ENCODE data around the gene ITGAD.

The ITGAD gene

GRCh38 chr16:31393056-31393455, at the start of gene ITGAD:
Gene ITGAD (plus strand): TSS chr16:31393335. CDS start chr16:31393361, 26 bp downstream.
- no peak for DNase-seq

DNA sequence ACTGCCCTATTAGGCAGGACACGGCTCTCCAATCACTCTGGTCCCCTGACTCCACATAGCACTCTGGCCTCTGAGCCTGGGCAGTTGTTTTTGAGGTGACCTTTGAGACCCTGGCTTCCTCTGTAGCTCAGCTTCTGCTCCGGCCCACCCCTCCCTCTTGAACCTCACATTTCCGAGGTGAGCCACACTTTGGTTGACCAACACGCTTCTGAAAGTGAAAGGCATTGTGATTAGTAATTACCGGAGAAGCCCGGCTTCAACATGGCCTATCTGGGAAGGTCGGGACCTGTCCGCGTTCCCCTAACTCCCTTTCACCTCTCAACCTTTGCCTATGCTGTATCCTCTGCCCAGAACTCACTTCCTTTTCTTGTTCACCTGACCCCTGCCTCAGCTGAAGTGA, 48.4 kb upstream of the ITGAD start:
- no peak for DNase-seq

- DNase-seq: no peak
Observed at GRCh38 chr16:31347445-31347844, 45.7 kb upstream of the ITGAD start.

DNA sequence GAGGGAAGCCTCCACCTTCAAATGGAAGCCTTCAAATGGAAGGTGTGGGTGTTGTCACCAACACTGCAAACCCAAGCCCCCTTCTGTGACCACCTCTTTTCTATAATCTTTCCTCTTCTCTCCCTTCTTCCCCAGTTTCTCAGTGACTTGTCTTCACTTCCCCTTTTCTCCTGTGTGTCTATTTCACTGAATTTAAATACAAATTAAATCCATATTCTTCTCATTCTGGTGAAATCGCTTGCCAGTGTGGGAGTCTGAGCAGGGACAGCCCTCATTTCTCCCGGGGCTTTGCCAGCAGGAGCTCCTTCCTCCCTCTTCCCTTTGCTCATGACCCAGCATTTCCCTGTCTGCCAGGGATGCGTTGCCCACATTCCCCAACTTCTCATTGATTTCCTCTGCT, 44.6 kb upstream of the ITGAD start:
- DNase-seq: no peak

DNA sequence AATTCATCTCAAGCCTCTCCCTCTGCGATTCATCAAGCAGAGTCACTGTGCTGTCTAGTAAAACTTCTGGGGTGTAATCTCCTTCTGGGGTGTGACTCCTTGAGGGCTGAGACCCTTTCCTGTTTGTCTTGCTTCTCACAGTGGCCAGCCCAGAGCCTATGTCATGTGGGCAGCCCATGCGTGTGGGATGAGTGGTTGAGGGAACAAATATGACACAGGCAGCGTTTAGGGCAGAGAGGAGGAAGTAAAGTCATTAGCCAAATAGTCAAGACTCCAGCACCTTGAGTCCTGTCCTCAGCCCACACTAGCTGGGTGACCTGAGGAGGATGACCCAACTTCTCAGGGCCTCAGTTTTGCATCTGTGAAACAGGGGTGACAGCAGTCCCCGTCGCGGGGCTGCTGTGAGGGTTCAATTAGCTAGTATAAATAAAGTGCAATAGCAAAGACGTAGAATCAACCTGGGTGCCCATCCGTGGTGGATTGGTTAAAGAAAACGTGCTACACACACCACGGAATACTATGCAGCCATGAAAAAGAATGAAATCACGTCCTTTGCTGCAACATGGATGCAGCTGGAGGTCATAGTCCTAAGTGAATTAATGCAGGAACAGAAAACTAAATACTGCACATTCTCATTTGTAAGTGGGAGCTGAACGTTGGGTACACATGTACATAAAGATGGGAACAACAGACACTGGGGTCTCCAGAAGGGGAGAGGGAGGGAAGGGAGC, 42.7 kb upstream of the ITGAD start:
- DNase-seq: no peak

DNA sequence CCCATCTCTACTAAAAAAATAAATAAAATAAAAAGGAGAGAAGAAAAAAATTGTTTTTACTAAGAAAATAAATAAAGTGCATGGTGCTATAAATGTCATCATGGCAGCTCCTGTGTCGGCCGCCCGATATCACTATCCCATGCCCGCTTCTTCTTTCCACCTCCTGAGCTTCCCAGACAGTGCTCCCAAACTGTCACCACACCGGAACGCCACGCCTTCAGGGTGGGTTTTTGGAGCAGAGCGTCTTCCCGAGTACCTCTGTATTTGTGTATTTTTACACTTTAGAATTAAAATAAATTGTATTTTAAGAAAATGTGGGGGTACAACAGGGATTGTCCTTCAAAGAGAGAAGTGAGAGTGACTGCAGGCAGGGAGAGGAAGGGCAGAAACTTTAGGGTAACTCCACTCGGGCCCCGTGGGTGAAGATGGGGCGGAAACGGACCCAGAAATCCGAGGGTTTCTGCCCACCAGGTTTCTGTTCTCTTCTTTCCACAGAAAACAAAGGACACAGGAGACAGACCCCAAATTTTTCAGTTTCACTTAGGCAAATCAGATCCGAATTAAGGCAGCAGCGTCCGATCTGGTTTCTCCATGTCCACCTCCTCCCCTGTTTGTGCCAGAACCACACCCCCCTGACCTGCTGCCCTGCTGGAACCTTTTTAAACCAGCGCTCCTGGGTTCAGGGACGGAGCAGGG, 41.7 kb upstream of the ITGAD start:
- no peak for DNase-seq

DNA sequence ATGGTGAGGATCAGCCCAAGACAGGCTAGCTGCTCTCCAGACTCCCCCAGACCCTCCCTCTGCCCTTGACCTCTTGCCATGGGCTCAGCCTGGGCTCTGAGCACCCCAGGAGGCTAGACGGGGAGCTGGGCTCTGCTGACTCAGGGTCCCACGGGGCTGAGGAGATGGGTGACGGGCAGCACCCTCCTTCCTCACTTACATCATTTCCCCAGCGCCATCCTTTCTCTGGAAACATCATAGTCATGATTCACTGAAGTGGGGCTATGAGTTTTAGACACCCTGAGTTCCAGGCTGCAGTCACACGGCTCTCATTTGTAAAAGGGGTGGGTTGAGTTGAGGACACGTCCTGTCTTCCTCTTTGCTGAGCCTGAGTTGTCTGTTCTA, 41.2 kb upstream of the ITGAD start:
- no peak for DNase-seq

- no peak for DNase-seq
Observed at GRCh38 chr16:31352376-31353115, 40.6 kb upstream of the ITGAD start.

- no peak for DNase-seq
Observed at GRCh38 chr16:31354394-31355291, 38.5 kb upstream of the ITGAD start, which contains the start of gene ITGAX. Gene ITGAX (plus strand): TSS chr16:31355176. CDS start chr16:31355255, 79 bp downstream.

- DNase-seq: no peak
Observed at GRCh38 chr16:31355431-31356100, 37.6 kb upstream of the ITGAD start.

DNA sequence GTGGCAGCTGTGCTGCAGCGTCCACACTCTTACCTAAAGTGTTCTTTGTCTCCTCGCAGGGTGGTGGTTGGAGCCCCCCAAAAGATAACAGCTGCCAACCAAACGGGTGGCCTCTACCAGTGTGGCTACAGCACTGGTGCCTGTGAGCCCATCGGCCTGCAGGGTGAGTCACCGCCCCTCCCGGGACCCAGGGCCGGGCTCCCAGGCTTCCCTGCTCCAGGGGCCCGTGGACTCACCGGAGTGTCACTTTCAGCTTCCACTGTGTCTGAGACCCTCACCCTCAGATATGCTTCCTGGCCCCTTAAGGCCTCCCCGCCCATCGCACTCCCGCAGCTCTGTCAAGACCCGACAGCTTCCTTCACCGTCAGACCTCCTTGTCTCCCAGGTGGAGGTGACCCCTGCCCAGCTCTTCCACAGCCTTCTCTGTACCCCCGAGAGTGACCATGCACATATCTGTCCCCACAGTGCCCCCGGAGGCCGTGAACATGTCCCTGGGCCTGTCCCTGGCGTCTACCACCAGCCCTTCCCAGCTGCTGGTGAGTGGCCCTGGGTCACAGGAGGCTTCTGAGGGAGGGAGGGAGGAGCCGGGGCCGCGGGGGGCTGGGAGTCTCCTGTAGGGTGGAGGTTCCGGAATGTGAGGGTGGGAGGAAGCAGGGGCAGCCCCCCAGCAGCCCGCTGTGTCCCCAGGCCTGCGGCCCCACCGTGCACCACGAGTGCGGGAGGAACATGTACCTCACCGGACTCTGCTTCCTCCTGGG, 36.4 kb upstream of the ITGAD start:
- no peak for DNase-seq

DNA sequence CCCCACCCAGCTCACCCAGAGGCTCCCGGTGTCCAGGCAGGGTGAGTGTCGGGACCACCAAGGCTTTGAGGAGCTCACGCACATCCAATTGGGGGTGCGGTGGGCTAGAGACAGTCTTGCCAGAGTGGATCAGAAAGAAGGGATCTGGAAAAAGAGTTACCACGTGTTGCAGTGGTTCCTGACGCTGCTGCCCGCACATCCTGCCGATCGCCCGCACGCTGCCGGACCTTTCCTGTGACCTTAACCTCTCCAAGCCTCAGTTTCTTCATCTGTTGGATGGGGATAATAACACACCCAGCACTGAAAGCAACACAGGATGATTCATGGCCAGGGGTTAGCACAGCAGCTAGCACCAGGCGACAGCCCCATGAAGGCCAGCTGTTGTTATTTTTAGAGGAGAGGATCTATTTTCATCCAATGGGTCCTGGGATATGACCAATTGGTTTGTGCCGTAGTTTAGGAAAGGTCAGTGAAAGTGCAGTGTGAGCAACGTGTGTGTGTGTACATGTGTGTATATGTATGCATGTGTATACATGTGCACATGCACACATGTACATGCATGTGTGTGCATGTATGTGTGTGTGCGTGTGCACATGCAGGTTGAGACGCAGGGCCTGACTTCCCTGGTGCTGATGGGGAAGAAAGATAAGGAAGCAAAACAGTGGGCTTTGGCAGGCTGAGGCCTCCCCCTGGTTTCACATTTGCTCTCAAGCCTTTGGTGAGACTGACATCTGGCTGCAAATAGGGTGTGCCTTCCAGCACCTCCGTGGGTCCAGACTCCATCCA, 35.6 kb upstream of the ITGAD start:
- DNase-seq: no peak

DNA sequence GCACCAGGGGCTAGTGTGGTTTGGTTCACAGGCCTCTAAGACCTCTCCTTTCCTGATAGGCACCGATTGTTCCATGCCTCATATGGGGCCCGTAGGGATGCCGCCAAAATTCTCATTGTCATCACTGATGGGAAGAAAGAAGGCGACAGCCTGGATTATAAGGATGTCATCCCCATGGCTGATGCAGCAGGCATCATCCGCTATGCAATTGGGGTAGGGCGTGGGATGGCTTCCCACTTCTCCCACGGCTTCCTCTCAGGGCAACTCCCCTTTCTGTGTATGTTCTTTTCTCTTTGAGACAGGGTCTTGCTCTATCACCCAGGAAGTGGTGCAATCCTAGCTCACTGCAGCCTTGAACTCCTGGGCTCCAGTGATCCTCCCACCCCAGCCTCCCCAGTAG, 32.9 kb upstream of the ITGAD start:
- DNase-seq: no peak

- no peak for DNase-seq
Observed at GRCh38 chr16:31361201-31362110, 31.7 kb upstream of the ITGAD start.

- DNase-seq: no peak
Observed at GRCh38 chr16:31362476-31363405, 30.4 kb upstream of the ITGAD start.

DNA sequence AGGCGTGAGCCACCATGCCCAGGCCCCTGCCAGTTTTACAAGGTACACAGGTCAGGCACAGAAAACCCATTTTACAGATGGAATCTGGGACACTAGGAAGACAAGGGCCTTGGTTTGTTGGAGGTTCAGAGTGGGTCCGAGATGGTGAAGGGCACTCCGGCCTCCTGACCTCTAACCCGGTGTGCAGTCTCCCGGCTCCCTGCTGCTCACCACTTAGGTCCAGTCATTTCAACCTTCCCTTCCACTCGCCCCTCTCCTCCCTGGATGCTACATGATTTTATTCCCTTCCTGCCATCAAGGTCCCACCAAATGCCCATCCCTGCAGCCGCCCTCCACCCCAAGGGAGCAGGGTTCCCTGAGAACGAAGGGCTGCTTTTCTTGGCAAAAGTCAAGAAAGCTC, 29.4 kb upstream of the ITGAD start:
- no peak for DNase-seq

- no peak for DNase-seq
Observed at GRCh38 chr16:31364421-31364820, 28.7 kb upstream of the ITGAD start.

- no peak for DNase-seq
Observed at GRCh38 chr16:31365131-31365865, 27.8 kb upstream of the ITGAD start.
